HepG2 (cell line): ENCODE results near the gene CDSN. TPM values are rescaled to one million over a fixed set of nuclear protein-coding genes. Genes with fewer than 3 reads are reported as not detected.

Source experiments
- ARID2 ChIP-seq: sonication (generic); formaldehyde crosslinking; IDR thresholded peaks from 2 replicates; pipeline ENCODE4 v1.8.1; 2022; ENCODE audit warnings: mild to moderate bottlenecking, missing genetic modification reagents, borderline replicate concordance
- BRF2 ChIP-seq: sonication (generic); formaldehyde crosslinking; IDR thresholded peaks from 2 replicates; pipeline ENCODE4 v1.8.1; 2022; ENCODE audit warnings: mild to moderate bottlenecking, missing genetic modification reagents
- FOSL2 ChIP-seq: sonication (generic); formaldehyde crosslinking; IDR thresholded peaks from 2 replicates; pipeline ENCODE4 v1.4.0; 2020; ENCODE audit warnings: missing genetic modification reagents
- HNF4G ChIP-seq, 2 experiments: sonication (generic) in 1 of 2; formaldehyde crosslinking in 1 of 2; IDR thresholded peaks; 2 replicates each; pipeline versions ENCODE4 v1.4.0 to v1.6.1; 2011 to 2020; ENCODE audit warnings: borderline replicate concordance in 2 of 2, low read depth in 2 of 2, mild to moderate bottlenecking in 2 of 2, low read length in 1 of 2, missing genetic modification reagents in 1 of 2, moderate library complexity in 1 of 2
- HOXA7 ChIP-seq: sonication (generic); formaldehyde crosslinking; IDR thresholded peaks from 2 replicates; pipeline ENCODE4 v1.8.1; 2022; ENCODE audit warnings: mild to moderate bottlenecking, missing genetic modification reagents, moderate library complexity
- KAT2B ChIP-seq: fragments of 150-350 bp; IDR thresholded peaks from 2 replicates; pipeline ENCODE4 v1.6.1; 2014; ENCODE audit warnings: low read depth, low read length, borderline replicate concordance
- KLF16 ChIP-seq, 2 experiments: sonication (generic) in 1 of 2; formaldehyde crosslinking in 1 of 2; IDR thresholded peaks; 2 replicates each; pipeline versions ENCODE4 v1.6.1 to v1.8.0; 2016 to 2023; ENCODE audit warnings: missing genetic modification reagents in 2 of 2, missing compliant biosample characterization in 1 of 2
- MED13 ChIP-seq: sonication (generic); formaldehyde crosslinking; IDR thresholded peaks from 2 replicates; pipeline ENCODE4 v1.5.0; 2020; ENCODE audit warnings: missing genetic modification reagents
- MLLT10 ChIP-seq: sonication (generic); formaldehyde crosslinking; IDR thresholded peaks from 2 replicates; pipeline ENCODE4 v1.4.0; 2020; ENCODE audit warnings: missing genetic modification reagents
- NFYB ChIP-seq: sonication (generic); formaldehyde crosslinking; IDR thresholded peaks from 2 replicates; pipeline ENCODE4 v1.4.0; 2020; ENCODE audit warnings: missing genetic modification reagents
- PTBP1 ChIP-seq: fragments of 200-400 bp; formaldehyde crosslinking; IDR thresholded peaks from 2 replicates; pipeline ENCODE4 v1.6.1; 2018; ENCODE audit warnings: low read length, low read depth; ENCODE audit not compliant: poor library complexity, severe bottlenecking
- TBX2 ChIP-seq: sonication (generic); formaldehyde crosslinking; IDR thresholded peaks from 2 replicates; pipeline ENCODE4 v1.5.0; 2020; ENCODE audit warnings: missing genetic modification reagents, mild to moderate bottlenecking, borderline replicate concordance
- U2AF1 ChIP-seq: fragments of 200-400 bp; formaldehyde crosslinking; optimal IDR thresholded peaks from 2 replicates; pipeline ENCODE3; 2017; ENCODE audit warnings: mild to moderate bottlenecking, low read depth, low read length
- YEATS4 ChIP-seq: sonication (generic); formaldehyde crosslinking; IDR thresholded peaks from 2 replicates; pipeline ENCODE4 v1.4.0; 2020; ENCODE audit warnings: missing genetic modification reagents, borderline replicate concordance
- ZC3H13 ChIP-seq: sonication (generic); formaldehyde crosslinking; IDR thresholded peaks from 2 replicates; pipeline ENCODE4 v1.8.1; 2023; ENCODE audit warnings: mild to moderate bottlenecking, missing genetic modification reagents, moderate library complexity
- ZMAT3 ChIP-seq: sonication (generic); formaldehyde crosslinking; conservative IDR thresholded peaks from 2 replicates; pipeline ENCODE4 v1.7.0; 2021; ENCODE audit warnings: missing genetic modification reagents
- ZNF547 ChIP-seq: sonication (generic); formaldehyde crosslinking; IDR thresholded peaks from 2 replicates; pipeline ENCODE4 v1.5.1; 2020; ENCODE audit warnings: mild to moderate bottlenecking, missing genetic modification reagents
- ZNF891 ChIP-seq: sonication (generic); formaldehyde crosslinking; IDR thresholded peaks from 2 replicates; pipeline ENCODE4 v1.5.0; 2020; ENCODE audit warnings: mild to moderate bottlenecking, missing genetic modification reagents
- polyA plus RNA-seq, 8 experiments: library from polyadenylated mRNA; depleted of rRNA in 3 of 8; stranded (reverse) in 7 of 8; unstranded in 1 of 8; fragments of >200 nt; fragmentation: Illumina TruSeq in 4 of 8; extraction: Trizol in 4 of 8; gene quantifications; 2 replicates each; pipeline versions ENCODE4 v1.2.1 to v1.2.3, GENCODE V29; 2011 to 2016; ENCODE audit warnings: low read depth in 4 of 8, missing spikeins in 1 of 8, mixed read lengths in 1 of 8; ENCODE audit not compliant: insufficient read depth in 1 of 8
- total RNA-seq, 5 experiments: library from RNA; depleted of rRNA; stranded (reverse); fragments of >200 nt; fragmentation: Illumina TruSeq; extraction: Trizol; gene quantifications; 2 replicates each; pipeline ENCODE4 v1.2.3, GENCODE V29; 2016; ENCODE audit warnings: low read depth in 1 of 5
- TF ChIP-seq, protein P1 (sequence below): sonication (generic); formaldehyde crosslinking; IDR thresholded peaks from 2 replicates; pipeline ENCODE4 v1.5.0; 2020; ENCODE audit warnings: mild to moderate bottlenecking, missing genetic modification reagents
- TF ChIP-seq, protein P2 (sequence below): sonication (generic); formaldehyde crosslinking; IDR thresholded peaks from 2 replicates; pipeline ENCODE4 v1.4.0; 2020; ENCODE audit warnings: mild to moderate bottlenecking, low read depth, missing genetic modification reagents
- TF ChIP-seq, protein P3 (sequence below): sonication (generic); formaldehyde crosslinking; IDR thresholded peaks from 2 replicates; pipeline ENCODE4 v1.4.0; 2020; ENCODE audit warnings: missing genetic modification reagents, low read depth, mild to moderate bottlenecking, borderline replicate concordance
- TF ChIP-seq, protein P4 (sequence below): sonication (generic); formaldehyde crosslinking; IDR thresholded peaks from 2 replicates; pipeline ENCODE4 v1.4.0; 2020; ENCODE audit warnings: mild to moderate bottlenecking, missing genetic modification reagents

The CDSN gene
- total and polyA plus RNA-seq, 2 of the 13 experiments (the other 11 are each of a cell fraction or from before 2014, with no cell fraction given): not detected

- TF ChIP-seq ARID2 (CRISPR knock-in tag) (peak; percentile 80; the same call in 1 of the 2 replicates), U2AF1 (peak; percentile 16), KLF16 (CRISPR knock-in tag; IDR thresholded peaks at IDR 0.05) (peak in 1 of 2 experiments; percentile 88; a peak in 1 of 4 replicates), ZNF891 (0 out of 2 replicates have a peak, but pooled peaks have one; percentile 8), PTBP1 (peak; percentile 32), ZMAT3 (CRISPR knock-in tag) (no peak; the same call in 1 of the 2 replicates), HOXA7 (CRISPR knock-in tag) (0 out of 2 replicates have a peak, but pooled peaks have one; percentile 49), YEATS4 (CRISPR knock-in tag) (no peak), ZC3H13 (CRISPR knock-in tag) (peak; percentile 87), NFYB (CRISPR knock-in tag) (peak; percentile 97), HNF4G (IDR thresholded peaks at IDR 0.05; ENCODE audit: borderline replicate concordance, low read depth, low read length) (peak; percentile 76; the same call in 1 of the 2 replicates), HNF4G (CRISPR knock-in tag; IDR thresholded peaks at IDR 0.05; ENCODE audit: borderline replicate concordance, low read depth) (no peak), KAT2B (no peak), ZNF547 (CRISPR knock-in tag) (peak; percentile 85), TBX2 (CRISPR knock-in tag) (peak; percentile 85), MLLT10 (no peak), BRF2 (CRISPR knock-in tag) (peak; percentile 72; the same call in 1 of the 2 replicates), MED13 (no peak), FOSL2 (CRISPR knock-in tag) (no peak)
- TF ChIP-seq, protein P1, sequence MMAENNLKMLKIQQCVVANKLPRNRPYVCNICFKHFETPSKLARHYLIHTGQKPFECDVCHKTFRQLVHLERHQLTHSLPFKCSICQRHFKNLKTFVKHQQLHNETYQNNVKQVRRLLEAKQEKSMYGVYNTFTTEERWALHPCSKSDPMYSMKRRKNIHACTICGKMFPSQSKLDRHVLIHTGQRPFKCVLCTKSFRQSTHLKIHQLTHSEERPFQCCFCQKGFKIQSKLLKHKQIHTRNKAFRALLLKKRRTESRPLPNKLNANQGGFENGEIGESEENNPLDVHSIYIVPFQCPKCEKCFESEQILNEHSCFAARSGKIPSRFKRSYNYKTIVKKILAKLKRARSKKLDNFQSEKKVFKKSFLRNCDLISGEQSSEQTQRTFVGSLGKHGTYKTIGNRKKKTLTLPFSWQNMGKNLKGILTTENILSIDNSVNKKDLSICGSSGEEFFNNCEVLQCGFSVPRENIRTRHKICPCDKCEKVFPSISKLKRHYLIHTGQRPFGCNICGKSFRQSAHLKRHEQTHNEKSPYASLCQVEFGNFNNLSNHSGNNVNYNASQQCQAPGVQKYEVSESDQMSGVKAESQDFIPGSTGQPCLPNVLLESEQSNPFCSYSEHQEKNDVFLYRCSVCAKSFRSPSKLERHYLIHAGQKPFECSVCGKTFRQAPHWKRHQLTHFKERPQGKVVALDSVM (CRISPR knock-in tag): peak; percentile 33; the same call in 1 of the 2 replicates
- TF ChIP-seq, protein P2, sequence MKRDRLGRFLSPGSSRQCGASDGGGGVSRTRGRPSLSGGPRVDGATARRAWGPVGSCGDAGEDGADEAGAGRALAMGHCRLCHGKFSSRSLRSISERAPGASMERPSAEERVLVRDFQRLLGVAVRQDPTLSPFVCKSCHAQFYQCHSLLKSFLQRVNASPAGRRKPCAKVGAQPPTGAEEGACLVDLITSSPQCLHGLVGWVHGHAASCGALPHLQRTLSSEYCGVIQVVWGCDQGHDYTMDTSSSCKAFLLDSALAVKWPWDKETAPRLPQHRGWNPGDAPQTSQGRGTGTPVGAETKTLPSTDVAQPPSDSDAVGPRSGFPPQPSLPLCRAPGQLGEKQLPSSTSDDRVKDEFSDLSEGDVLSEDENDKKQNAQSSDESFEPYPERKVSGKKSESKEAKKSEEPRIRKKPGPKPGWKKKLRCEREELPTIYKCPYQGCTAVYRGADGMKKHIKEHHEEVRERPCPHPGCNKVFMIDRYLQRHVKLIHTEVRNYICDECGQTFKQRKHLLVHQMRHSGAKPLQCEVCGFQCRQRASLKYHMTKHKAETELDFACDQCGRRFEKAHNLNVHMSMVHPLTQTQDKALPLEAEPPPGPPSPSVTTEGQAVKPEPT (CRISPR knock-in tag): peak; percentile 88; the same call in 1 of the 2 replicates
- TF ChIP-seq, protein P3, sequence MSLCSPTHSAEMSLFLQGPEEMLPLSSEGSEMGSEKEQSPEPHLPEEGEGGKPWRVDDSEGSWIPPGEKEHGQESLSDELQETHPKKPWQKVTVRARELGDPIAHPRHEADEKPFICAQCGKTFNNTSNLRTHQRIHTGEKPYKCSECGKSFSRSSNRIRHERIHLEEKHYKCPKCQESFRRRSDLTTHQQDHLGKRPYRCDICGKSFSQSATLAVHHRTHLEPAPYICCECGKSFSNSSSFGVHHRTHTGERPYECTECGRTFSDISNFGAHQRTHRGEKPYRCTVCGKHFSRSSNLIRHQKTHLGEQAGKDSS: 0 out of 2 replicates have a peak, but pooled peaks have one; percentile 77
- TF ChIP-seq, protein P4, sequence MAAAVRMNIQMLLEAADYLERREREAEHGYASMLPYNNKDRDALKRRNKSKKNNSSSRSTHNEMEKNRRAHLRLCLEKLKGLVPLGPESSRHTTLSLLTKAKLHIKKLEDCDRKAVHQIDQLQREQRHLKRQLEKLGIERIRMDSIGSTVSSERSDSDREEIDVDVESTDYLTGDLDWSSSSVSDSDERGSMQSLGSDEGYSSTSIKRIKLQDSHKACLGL (CRISPR knock-in tag): peak; percentile 78; the same call in 1 of the 2 replicates
Observed at GRCh38 chr6:31158140-31158862, 38.1 kb upstream of the CDSN start, which contains the start of gene TCF19 (continued).
